Measurements from ENCODE around the gene NAV2.
A peak's percentile ranks its signal among the peaks of the same experiment; 100 is the strongest.

NAV2 gene

DNA sequence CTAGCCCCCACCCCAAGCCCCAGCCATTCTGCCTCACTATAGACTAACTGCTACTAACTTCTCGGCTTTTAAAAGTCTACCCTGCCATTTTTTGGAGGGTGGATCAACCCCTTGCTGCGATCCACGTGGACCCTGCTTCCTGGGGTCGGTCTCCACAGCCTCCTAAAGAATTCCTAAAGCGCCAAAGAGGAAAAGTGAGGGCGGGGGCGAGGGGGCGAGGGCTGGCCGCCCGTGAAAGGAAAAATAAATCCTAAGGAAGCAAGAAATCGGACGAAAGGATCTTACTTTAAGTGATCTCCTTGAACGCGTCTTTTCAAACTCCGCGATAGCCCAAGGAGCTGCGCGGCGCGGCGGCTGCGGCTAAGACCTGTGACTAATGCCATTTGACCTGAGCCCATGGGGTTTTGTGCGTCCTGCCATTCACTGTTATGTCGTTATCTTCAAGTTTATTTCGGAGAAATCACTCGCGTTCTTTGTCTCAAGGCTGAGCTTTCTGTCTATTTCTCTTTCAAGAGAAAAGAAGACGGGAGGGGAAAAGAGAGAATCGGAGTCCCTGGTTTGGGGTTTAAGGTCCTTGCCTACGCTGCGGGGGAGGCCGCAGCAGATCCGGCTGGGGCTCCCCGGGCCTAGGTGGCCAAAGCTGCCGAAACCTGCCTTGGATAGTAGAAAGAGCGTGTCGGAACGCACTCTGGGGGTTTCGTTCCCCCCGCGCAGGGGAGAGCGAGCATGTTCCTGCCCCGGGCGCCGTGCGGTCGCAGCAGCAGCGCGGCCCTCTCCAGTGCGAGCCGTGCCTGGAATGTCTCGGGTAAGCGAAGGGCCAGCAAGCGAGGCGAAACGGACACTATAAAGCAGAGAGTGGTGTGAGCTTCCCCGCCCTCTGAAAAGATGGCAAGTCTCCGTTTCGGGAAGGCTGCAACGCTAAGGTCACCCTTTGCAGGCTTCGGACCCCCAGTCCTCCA, 450.5 kb downstream of the NAV2 start:
- TF ChIP-seq GATA1 (IDR thresholded peaks at IDR 0.05; ENCODE audit: low read depth, low read length) (no peak), POLR2A (IDR thresholded peaks at IDR 0.05; ENCODE audit: low read length) (no peak)
- DNase-seq = peak in 1 of 2 experiments; percentile 5

DNA sequence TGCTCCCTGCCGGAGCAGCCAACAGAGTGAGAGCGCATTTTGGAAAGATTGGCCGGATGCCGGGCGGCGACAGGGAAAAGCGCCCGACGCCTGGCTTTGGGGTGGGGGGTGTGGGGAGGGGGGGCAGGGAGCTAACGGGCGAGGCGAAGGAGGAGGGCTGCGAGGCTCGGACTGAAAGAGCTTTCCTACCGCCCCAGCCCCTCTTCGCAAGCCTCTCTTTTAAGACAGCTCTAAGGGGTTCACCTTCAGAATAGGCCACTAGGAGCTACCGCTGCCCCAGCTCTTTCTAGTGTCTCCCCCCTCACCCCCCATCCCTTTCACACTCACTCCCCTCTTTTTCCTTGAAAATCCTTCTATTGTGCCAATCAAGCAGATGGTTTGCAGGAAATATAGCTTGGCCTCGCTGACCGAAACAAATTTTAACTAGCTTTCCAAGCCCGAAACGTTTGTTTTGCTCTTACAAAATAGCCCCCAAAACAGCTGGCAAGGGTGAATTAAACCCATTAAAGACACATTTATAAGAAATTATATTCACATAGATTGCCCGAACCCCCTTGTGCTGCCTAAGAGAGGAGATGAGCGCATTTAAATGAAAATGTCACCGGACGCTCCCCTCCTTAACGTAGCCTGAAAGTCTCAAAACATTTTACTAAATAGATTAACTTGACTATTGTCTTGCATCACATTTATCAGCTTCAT, 451.3 kb downstream of the NAV2 start:
- DNase-seq = no peak
- TF ChIP-seq POLR2A (IDR thresholded peaks at IDR 0.05; ENCODE audit: low read length) (no peak), GATA1 (IDR thresholded peaks at IDR 0.05; ENCODE audit: low read depth, low read length) (no peak)

Data from erythroblast (primary cell).